ENCODE measurements around the gene MLANA.

MLANA gene, protein sequence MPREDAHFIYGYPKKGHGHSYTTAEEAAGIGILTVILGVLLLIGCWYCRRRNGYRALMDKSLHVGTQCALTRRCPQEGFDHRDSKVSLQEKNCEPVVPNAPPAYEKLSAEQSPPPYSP

DNA sequence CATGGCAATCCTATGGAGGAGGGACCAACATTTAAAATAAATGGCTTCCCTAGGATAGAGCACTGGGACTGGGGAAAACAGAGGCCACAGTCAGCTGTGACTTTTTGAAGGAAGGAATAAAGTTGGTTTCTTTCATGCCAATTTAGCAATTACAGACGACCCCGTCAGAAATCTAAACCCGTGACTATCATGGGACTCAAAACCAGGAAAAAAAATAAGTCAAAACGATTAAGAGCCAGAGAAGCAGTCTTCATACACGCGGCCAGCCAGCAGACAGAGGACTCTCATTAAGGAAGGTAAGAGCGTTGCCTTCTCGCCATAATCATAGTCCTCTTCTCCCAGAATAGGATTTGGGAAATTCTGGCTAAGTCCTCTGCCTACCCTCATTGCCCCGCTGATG, at the start of gene MLANA:
MLANA (plus strand) TSS at position 249 of the 400 bp plus-strand sequence. CDS start 1,586 bp downstream, outside the sequence.
- DNase-seq (ENCODE audit: low spot score): no peak

DNA sequence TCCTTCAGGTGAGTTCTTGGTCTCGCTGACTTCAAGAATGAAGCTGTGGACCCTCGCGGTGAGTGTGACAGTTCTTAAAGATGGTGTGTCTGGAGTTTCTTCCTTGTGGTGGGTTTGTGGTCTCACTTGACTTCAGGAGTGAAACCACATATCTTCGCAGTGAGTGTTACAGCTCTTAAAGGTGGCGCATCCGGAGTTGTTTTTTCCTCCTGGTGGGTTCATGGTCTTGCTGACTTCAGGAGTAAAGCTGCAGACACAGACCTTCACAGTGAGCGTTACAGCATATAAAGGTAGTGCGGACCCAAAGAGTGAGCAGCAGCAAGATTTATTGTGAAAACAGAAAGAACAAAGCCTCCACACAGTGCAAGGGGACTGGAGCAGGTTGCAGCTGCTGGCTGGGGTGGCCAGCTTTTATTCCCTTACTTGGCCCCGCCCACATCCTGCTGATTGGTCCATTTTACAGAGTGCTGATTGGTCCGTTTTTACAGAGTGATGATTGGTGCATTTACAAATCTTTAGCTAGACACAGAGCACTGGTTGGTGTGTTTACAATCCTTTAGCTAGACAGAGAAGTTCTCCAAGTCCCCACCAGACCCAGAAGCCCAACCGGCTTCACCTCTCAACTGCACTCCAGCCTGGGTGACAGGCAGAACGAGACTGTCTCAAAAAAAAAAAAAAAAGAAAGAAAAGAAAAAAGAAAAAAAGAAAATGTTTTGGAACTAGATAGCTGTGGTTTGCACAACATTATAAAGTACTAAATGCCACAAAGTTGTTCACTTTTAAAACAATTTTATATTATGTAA, 48.7 kb upstream of the MLANA start:
- DNase-seq (ENCODE audit: low spot score): peak; percentile 72

DNA sequence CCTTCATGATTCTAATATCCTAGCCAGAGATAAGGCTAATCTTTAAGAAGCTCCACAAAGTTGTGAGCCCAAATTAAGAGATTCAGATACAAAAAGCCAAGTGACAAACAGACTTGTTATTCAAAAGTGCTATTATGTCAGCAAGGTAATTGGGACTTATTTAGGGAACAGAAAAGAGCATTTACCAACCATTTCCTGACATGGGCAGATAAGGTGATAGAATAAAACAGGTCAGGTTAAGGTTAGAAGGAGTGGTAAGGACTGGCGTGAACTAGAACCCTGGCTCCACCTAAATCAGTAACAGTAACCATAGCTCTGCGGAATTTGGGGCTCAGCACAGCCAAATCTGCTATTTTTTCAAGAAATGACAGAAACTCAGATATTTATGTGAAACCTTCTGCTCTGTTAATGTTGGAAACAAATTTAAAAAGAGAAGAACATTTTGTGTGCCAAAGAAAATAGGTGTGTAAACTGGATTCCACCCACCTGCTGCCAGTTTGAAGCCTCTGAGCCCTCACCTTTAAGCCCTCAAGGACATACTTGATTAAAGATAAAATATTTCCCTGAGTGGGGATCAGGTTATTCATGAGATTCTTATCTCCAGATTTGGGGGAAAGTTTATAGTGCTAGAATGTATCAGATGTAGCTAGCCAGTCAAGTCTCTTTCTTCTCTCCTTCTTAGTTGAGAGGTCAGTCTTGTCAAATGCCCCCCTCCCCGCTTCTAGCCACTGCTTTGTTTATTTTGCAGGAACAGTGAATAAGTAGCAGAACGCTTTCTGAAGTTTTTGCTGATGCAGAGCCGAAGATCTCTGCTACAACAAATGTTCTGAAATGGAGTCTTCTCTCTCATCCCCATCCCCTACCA, 47.5 kb upstream of the MLANA start:
- no peak for DNase-seq (ENCODE audit: low spot score)

DNA sequence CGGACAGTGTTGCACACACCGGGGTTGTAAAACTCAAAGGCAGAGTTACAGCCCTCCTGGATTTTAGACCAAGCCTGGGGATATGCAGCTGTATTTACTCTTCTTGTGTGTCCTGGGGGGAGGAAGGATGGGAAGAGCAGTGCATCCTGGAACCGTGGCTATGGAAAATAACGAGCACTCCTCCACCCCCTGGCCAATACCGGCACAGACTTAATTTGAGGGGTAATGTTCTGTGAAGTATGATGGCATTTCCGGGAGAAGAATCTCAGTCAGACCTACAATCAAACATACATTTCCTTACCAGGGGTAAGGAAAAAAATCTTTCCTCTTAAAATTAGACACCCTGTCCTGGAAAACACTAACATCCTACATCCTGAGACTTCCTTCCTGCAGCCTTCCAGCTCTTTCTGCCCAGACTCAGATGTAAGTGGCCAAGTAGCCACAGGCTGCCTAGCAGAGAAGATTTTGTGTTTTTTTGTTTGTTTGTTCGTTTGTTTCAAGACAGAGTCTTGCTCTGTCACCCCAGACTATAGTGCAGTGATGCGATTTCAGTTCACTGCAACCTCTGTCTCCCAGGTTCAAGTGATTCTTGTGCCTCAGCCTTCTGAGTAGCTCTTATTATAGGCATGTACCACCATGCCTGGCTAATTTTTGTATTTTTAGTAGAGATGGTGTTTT, 46.8 kb upstream of the MLANA start:
- no peak for DNase-seq (ENCODE audit: low spot score)

DNA sequence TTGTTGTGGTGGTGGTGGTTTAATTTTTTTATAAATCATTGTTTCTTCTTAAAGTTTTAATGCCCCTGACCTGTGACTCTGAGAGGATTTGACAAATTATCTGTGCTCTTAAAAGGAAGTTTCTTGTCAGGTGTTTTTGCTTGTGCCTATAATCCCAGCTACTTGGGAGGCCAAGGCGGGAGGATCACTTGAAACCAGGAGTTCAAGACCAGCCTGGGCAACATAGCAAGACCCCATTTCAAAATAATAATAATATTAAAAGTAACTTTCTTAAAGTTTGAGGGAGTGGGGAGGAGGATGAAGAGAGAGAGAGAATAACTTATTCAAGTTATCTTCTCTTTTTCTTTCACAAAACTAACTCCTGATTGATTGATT, 45.5 kb upstream of the MLANA start:
- no peak for DNase-seq (ENCODE audit: low spot score)

DNA sequence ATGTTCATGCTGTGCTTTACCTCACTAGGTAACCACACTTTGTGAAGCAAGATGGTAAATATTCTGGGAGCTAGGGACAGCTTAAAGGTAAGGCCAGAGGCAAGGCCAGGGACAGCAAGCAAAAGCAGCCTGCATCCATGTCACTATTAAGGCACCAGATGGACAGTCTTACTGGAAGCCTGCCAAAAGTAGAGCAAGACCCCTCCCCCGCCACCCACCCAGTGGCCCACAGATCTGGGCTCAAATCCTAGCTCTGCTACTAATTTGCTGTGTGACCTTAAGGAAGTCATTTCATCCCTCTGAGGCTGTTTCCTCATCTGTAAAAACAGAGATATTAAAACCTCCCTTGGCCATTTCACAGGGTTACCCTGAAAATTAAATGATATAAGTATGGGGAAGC, 44.6 kb upstream of the MLANA start:
- DNase-seq (ENCODE audit: low spot score): no peak

DNA sequence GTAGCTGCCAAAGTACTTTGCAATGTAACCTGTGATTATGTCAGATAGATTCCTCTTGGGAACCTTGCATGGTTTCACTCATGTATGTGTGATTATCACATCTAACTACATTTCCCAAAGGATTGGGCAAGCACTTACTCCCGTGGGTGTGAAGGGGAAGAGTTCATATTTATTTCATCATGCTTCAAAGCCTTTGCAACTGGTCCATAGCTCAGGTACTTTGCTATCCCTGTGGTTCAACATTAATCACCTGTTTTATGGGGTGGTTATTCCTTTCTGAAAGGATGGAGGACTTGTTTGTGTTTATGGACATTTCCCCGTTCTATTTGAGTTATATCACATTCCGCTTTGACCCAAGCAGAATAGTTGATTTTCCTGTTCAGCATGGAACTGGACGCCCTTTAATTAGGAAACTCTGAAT, 44.2 kb upstream of the MLANA start:
- DNase-seq (ENCODE audit: low spot score): no peak

DNA sequence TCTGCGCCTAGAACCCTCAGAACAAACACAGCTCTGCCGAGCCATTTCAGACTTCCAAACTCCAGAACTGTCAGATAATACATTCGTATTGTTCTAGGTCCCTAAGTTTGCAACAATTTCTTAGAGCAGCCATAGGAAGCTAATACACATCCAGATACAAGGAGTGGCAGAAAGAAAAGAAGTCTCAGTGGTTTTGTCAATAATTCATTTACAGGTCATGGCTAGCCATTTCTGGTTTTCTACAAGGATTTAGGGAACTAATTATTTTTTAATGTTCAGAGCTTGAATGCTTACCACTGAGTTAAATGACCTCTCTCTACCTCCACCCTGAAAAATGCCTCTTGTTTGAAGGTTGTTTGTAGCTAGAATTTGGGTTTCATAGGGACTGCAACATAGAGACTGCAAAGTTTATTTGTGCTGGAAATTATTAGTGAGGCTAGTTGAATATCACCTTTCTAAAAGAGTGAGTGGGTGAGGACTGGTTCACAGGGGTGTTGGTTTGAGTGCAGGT, 42.3 kb upstream of the MLANA start:
- no peak for DNase-seq (ENCODE audit: low spot score)

DNA sequence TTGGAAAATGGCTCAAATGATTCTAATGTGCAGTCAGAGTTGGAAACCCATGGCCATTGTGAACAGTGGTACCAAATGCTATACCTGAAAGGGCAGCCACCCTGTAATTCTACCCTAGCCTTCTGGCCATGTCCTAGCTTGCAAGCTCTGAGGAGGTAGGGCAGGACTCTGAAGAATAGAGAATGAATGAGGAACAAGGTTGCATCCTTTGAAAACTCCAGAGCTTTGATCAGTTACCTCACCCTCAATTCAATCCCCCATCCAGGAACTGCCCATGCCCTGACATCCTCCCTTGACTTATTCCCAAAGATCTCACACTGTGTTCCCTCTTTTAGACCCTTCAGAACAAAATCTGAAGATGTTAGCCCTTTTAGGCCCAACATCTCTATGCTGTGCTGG, 40.0 kb upstream of the MLANA start:
- DNase-seq (ENCODE audit: low spot score): no peak

DNA sequence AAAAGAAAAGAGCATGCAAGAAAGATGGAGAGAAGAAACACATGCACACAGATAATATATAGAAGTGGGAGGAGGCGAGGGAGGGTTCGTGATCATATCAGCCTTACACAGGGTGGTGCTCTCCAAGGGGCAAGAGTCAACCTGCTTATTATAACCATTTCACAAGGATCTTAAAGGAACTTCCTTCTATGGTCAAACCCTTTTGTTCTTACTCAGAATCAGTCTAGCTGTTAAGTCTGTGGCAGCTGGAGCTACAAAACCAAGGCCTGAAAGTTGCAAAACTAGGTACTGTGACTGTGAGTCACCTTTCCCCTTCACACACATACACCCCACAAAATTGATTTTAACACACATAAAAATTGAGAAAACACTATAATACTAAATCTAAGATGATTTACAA, 39.2 kb upstream of the MLANA start:
- peak; percentile 93 for DNase-seq (ENCODE audit: low spot score)

DNA sequence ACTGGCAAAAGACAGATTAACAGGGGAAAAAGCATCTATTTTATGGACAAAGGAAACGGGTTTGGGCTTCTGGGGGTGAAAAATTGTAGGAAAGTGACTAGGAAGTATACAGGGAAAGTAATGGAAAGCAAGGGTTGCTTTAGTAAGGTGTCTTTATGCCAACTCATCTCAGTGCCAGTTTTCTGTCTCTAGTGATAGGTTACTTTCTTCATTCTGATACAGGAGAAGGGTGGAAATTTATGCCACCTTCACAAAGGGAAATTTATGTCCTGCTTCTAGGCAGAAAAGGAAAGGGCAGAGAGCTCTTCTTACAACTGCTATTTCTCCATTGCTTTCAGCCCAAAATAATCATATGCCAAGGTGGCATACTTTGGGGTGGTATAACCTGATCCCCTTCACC, 37.7 kb upstream of the MLANA start:
- no peak for DNase-seq (ENCODE audit: low spot score)

DNA sequence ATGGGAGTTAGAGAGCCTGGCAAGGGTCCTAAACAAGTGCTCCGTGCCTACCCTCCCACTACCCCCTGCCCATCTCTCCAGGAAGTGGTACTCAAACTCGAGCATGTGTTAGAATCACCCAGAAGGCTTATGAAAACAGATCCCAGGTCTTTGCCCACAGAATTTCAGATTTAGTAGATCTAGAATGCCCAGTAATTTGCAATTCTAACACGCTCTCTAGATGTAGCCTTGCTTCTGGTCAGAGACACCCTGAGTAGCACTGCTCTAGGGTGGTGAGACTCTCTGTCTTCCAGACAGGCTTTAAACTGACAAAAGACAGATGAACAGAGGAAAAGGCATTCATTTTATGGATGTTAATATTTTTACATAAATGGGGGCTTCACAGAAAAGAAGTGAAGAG, 37.1 kb upstream of the MLANA start:
- peak; percentile 38 for DNase-seq (ENCODE audit: low spot score)

DNA sequence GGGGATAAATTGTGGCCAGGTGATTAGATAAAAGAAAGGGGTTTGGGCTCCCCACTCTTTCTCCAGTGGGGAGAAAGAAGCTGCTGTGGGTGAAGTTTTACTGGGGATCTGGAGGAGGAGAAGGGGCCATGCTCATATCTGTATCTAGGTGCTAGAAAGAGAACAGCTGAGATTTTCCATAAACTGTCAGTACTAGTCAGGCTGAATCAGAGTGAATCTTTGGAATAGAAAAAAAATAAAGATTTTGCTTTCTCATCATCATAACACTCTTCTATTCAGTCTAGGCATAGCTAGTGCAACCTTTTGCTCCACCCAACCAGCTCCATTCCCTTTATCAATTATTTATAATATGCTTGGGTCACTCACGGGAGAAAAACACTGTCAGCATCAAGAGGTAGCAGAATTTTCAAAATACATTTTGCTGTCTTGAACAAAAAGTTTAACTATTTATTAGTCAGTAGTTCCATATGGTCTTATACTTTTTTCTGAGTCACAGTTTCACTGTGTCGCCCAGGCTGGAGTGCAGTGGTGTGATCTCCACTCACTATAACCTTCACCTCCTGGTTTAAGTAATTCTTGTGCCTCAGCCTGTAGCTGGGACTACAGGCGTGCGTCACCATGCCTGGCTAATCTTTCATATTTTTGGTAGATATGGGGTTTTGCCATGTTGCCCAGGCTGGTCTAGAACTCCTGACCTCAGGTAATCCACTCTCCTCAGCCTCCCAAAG, 36.5 kb upstream of the MLANA start:
- peak; percentile 55 for DNase-seq (ENCODE audit: low spot score)

DNA sequence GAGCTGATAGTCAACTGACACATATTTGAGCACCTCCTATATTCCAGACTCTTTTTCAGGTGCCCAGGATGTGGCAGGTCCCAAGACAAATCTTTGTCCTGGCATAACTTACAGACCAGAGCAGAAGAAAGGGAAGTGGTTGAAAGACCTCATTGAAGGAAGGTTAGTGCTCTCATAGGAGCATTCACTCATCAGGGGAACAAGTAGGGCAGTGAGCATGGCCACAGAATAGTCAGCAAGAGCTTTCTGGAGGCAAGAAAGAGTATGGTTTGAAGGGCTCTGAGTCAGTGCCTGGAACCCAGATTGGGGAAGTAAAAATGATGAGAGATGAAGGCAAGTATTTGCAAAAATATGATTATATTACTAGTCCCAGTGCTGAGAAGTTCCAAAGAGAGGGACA, 32.8 kb upstream of the MLANA start:
- no peak for DNase-seq (ENCODE audit: low spot score)

DNA sequence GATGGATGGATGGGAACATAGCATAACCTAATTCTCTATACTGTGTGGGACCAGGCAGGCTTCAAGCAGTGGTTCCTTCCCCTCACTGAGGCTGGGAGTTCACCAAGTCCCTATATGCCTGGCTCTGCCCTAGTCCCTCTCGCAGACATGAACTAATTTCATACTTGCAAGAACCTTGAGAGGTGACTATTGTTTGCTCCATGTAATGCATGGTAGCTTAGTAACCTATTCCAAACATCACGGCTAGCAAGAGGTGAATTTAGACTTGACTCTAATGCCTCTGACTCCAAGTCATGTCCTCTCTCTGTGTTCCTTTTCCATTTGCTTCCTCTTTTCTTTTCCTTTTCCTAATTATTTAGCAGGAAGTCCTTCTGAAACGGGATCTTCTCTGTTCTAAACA, 31.9 kb upstream of the MLANA start:
- DNase-seq (ENCODE audit: low spot score): no peak

DNA sequence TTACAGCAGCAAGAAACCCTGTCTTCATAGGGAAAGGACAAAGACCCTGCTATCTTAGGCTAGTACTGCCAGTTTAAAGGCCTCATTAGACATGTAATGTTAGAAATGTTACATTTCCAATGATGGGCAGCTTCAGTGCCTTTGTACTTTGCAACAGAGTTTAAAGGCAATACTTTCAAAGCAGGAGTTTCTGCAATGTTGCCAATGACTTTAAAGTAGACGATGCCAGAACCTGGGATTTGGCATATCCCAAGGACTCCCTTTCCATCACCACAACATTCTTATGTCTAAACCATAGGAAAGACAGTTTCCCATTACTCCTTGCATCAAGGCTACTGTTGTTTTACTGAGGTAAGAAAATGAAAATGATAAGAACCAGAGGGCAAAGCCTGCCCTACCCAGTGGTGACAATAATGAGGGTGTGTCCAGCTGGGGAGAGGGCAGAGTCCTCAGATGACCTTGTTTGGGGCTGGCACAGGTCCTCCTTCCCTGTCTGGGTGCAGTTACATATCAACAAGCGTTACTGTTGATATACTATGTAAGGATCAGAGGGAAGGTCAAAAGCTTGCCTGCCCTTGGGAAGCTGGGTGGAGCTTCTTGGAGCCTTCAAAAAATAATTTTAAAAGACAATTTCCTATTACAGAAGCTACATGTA, 27.5 kb upstream of the MLANA start:
- no peak for DNase-seq (ENCODE audit: low spot score)

DNA sequence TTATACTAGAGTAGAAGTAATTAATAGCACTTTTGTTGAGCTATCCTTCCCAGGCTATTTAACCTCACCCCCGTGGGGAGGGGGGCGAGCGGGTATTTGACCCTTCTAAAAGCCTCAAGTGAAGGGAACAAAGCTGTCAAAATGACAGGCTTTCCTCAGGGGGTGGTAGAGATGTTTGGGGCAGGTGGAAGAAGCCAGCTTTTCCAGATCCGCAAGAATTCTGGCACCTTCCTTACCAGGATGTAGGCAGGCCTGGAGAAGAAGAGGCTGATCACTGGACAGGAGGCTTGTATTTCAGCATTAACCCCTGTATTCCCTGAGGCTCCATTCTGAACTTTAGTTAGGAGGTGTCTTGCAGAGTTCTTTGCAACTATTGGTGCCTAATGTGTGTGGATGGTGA, 26.2 kb upstream of the MLANA start:
- no peak for DNase-seq (ENCODE audit: low spot score)

DNA sequence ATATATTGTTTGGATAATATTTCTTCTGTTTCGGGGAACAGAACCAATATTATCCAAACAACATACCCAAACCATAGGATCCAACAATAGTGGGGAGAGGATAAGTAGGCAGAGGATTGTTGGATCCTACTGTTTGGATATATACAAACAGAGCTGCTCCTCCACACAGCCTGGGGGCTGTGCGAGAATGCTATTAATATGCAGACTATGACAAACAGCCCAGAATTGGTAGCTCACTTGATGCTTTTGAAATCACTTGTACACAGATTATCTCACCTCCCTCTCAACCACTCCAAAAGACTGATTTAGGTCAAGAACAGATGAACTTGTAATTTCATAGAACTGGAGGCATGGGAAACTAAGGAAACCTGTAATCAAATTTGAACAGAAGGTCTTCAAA, 24.4 kb upstream of the MLANA start:
- DNase-seq (ENCODE audit: low spot score): no peak

DNA sequence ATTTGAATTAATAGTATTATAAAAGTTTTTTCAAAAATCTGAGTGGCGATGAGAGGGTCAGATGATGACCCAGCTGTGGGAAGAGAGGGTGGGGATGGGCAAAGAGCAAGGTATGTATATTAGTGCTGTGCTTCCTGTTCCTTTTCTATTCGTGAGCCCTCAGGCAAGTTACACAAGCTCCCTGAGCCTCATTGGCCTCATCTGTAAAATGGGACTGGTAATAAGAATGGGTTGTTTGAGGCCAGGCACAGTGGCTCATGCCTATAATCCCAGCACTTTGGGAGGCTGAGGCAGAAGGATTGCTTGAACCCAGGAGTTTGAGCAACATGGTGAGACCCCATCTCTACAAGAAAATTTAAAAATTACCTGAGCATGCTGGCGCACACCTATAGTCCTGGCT, 24.0 kb upstream of the MLANA start:
- DNase-seq (ENCODE audit: low spot score): no peak

DNA sequence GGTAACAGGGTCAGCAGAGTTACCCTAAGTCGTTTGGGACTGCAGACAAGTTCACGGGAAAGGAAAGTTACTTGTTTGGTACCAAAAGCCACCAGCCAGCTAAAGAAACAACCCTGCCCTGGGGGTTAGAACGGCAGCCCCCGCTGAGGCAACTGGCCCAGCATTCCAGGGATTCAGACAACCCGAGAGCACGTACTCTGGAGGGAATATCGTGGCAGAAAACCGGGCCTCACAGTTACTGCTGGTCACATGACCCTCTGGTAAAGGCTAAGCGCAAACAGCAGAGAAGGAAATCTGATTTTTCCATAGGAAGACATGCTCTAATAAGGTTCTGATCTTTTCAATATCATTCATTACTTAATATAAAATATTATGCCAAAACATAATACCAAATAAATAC, 22.5 kb upstream of the MLANA start:
- DNase-seq (ENCODE audit: low spot score): no peak
